GM19397 (cell line): ENCODE results near the gene RNU6-9.

Experiments
- ATAC-seq: cut with Tn5 transposase; IDR thresholded peaks from one replicate; pipeline ENCODE4 v1.9.1; 2021; ENCODE audit warnings: mild to moderate bottlenecking, moderate library complexity; ENCODE audit not compliant: unreplicated experiment

The RNU6-9 gene

DNA sequence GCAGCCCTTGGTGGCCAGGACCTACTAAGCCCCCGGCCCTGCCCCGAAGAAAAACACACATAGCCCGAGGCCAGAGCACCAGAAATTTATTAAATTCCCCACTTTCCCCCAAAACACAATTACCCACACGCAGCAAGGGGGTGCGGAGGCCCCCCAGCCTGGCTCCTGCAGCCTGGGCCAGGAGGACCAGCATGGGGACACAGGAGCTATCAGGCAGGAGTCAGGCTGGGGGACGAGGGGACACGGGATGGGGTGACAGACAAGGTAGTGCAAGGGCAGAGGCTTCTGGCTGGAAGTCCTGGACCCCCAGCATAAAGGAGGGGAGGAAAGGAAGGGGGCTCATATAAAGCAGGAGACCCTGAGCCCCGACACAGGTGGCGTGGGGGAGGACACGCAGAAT is 3.1 kb downstream of the RNU6-9 start:
- no peak for ATAC-seq

DNA sequence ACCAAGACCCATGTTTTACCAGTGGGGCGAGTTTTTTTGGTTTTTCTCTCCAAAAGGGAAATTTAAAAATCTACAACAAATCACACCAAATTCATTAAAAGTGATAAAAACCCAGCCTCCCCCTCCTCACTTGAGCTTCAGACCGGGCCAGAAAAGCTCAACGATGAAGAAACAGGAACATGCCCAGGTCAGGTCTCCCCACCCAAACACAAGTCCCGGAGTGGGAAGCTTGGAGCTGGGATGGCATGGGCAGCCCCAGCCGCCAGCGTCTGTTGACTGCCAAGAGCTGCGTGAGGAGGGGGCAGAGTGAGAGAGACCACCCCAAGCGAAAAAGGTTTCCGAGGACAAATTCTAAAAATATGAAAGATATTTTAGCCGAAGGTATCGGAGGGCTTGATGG is 3.7 kb downstream of the RNU6-9 start:
- ATAC-seq, result no peak

DNA sequence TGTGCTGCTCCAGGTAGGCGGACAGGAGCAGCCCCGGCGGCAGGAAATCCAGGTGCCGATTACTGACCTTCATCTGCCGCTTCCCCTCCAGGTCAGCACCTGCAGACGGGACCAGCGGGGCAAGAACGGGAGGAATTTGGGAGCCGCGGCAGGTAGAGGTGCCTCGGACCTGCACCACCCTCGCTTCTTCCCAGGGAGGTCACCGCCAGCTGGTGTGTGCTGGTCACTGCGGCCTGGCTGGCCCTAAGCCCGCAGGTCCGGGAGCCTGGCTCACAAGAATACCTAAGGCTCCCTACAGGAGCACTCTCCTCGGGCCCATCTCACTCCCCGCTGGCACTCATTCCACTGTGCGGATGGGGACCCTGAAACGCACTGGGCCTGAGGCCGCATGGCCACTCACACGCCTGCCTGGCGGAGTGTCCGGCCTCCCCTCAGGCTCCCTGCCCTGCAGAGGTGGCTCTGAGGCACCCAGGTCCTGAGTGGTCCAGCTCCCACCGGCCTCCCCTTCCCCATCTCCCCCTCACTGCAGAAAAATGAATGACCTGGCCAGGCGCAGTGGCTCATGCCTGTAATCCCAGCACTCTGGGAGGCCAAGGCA is 4.3 kb downstream of the RNU6-9 start:
- ATAC-seq, result no peak

DNA sequence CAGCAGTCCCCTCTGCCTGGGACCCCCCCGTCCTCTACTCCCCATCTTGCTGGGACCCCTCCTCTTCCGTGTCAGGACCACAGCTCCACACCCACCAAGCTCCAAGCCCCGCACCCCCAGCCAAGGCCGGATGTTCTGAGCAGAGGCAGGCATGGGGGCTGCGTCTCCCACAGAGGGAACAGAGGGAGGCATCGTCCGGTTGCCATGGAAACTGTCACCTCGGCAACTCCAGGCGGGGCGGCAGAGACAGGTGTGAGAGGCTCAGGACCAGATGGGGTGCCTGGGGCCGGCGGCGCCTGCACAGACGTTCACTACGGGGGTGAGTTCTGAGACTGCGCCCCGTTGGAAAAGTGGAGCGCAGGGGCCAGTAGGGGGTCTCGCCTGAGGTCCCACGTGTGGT is 5.4 kb downstream of the RNU6-9 start:
- no peak for ATAC-seq

DNA sequence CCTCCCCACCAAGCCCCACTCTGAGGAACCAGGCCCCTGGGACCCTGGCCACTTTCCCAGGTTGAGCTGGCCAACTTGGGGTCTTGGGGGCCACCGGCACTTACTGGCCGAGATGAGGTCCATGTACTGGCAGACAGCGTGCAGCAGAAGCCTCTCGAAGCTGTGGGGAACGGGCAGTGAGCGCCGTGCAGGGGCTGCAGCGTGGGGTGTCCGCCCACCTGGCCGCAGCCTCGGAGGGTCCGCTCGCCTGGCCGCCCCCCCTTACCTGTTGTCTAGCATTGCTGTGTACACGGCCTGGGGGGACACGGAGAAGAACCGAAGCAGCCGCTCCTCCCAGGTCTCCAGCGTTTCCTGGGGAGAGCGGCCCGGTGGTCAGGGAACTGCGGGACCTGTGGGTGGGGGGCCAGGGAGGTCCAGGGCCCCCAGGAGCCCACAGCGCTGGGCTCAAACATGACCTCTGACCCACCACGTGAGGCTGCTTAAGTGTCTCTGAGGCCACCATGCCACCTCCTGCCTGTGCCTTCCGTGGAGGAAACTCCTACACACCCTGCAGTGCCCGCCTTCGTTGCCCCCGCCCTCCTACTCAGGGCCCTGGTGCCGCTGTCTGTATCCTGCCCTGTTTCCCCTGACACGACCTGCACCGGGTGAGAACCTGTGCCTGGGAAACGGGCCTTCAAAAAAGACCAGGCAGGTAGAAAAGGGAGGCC is 6.2 kb downstream of the RNU6-9 start:
- no peak for ATAC-seq

DNA sequence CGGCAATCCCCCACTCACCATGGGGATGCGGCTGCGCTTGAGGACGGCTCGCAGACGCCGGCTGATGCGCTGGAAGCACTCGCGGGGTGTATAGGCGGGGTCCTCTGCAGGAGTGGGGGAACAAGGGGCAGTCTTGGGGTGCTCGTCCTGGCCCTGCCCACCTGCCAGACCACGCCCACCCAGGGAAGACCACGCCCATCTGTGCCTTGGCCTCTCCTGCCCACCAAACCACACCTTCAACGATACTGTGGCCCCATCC is 6.7 kb downstream of the RNU6-9 start:
- no peak for ATAC-seq

DNA sequence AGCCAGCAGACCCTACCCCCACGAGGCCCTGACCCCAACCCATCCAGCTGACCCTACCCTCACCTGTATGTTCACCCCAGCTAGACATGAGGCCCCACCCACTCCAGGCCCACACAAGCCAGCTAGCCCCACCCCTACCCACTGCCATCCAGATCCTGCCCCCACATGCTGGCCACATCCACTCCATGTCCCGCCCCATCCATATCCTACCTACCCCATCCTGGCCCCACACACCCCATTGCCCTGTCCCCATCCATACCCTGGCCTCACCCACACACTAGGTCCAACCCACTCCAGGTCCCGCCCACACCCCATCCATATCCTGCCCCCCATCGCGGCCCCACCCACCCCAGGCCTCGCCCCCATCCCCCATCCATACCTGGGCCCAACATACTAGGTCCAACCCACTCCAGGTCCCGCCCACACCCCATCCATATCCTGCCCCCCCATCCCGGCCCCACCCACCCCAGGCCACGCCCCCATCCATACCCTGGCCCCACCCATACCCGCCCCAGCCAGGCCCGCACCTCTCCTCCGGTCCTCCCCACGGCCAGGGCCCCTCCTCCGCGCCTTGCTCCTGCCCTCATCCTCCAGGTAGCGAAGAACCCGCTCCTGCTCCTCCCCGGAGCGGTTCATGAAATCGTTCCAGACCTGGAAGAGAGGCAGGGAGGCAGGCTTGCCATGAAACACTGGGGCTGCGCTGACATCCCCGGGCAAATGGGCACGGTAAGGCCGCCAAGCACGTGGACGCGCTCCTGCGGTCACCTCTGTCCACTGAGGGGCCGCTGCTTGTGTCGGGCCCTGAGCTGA is 7.2 kb downstream of the RNU6-9 start:
- ATAC-seq, result no peak

DNA sequence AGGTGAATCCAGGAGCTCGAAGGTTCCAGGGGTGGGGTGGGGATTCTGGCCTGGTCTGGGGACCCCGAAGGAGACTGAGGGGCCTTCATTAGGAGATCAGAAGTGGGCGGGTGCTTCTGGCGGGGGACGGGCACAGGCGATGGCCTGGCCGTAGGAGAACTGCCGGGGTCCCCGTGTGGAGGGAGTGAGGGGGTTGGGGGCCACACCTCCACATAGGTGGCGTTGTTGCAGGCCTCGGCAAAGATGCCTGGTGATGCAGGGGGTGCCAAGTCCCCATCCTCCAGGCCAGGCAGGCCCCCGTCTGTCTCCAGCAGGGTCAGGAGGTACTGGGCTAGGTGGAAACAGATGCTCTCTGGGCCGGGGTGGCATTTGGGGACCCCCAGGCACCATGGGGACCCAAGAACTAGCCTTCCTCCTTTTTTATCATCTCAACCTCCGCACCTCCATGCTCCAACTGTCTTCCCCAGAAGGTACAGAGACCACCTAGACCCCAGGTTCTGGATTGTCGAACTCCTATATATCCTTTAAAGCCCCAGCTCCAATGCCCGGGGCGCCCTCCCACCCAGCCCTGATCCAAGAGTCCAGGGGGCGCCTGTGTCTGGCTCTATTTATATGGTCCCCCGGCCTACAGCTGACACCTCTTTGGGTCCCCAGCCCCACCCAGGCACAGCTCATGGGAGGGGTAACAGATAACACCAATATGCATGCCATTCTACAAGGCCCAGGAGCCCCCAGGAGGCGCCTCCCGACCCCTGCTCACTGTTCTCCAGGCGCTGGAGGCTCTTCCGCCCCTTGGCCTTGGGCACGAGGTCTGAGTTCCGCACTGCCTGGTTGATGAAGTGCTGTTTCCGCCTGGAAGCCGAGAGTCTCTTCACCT is 8.2 kb downstream of the RNU6-9 start:
- ATAC-seq, result no peak

DNA sequence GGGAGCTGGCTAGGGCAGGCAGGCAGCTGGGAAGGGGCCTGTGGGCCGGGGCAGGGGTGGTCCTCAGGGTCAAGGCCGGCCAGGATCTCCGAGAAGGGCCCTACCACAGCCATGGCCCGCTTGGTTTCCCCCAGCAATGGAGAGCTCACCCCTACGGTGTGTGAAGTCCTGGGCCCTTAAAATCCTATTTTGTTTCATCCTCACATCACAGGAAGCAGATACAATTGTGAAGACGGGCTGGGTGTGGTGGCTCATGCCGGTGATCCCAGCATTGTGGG is 8.7 kb downstream of the RNU6-9 start:
- ATAC-seq, result no peak

DNA sequence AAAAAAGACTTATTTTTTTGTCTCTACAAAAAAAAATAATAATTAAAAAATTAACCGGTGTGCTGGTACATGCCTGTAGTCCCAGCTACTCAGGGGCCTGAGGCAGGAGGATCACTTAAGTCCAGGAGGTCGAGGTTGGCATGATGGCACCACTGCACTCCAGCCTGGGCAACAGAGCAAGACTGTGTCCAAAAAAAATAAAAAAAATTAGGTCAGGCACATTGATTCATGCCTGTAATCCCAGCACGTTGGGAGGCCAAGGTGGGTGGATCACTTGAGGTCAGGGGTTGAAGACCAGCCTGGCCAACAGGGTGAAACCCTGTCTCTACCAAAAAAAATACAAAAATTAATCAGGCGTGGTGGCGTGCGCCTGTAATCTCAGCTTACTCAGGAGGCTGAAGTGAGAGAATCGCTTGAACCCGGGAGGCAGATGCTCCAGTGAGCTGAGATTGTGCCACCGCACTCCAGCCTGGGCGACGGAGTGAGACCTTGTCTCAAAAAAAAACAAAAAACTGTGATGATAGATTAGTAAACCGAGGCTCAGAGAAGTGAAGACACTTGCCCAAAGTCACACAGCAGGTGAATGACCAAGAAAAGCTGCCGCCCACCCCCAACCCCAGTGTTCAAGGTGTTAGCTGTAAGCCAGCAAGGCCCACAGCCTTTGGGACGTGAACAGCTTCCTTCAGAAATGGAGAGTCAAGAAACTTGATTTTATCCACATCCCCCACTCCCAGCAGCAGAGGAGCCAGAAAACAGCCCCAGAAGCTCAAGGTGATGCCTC is 9.4 kb downstream of the RNU6-9 start:
- ATAC-seq, result no peak

DNA sequence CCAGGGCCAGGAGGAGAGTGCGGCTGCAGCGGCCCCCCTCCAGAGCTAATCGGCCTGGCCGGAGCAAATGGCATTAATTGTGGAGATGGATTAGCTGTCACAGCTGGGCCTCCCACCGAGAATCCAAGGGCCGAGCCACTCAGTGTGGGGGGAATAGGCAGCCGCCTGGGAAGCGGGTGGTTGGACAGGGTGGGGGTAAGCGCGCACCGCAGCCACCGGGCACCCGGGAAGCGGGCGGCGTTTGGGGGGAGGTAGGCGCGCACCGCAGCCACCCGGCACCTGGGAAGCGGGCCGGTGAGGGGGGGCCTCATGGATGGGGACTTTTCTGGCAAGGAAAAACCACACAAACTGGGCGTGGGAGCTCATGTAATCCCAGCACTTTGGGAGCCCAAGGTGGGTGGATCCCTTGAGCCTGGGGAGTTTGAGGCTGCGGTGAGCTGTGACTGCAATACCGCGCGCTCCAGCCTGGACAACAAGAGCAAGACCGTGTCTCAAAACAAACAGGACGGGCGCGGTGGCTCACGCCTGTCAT is 10.0 kb downstream of the RNU6-9 start:
- no peak for ATAC-seq

DNA sequence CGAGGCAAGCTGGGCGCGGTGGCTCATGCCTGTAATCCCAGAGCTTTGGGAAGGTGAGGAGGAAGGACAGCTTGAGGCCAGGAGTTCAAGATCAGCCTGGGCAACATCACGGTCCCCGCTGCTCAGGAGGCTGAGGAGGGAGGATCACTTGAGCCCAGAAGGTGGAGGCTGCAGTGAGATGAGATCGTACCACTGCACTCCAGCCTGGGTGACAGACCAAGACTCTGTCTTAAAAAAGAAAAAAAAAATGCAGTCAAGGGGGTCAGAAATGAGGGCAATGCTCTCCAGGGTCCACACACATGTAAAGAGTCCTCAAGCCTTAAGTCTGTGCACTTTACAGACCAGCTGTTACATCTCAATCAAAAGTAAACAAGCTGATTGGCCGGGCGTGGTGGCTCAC is 11.3 kb downstream of the RNU6-9 start:
- ATAC-seq, result no peak

DNA sequence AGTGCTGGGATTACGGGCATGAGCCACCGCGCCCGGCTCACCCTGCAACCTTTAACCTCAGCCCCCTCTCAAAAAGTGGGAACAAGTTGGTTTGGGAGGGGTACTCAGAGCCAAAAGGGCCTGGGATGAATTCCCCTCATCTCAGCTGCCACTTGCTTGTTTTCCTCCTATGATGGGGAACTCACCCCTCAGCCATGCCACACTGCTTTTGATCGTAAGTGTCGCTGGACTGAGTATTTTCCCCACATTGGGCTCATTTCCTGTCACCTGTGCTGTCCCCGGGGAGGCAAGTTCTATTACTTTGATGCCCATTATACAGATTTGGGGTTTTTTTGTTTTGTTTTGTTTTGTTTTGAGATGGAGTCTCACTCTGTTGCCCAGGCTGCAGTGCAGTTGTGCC is 13.2 kb downstream of the RNU6-9 start:
- no peak for ATAC-seq

DNA sequence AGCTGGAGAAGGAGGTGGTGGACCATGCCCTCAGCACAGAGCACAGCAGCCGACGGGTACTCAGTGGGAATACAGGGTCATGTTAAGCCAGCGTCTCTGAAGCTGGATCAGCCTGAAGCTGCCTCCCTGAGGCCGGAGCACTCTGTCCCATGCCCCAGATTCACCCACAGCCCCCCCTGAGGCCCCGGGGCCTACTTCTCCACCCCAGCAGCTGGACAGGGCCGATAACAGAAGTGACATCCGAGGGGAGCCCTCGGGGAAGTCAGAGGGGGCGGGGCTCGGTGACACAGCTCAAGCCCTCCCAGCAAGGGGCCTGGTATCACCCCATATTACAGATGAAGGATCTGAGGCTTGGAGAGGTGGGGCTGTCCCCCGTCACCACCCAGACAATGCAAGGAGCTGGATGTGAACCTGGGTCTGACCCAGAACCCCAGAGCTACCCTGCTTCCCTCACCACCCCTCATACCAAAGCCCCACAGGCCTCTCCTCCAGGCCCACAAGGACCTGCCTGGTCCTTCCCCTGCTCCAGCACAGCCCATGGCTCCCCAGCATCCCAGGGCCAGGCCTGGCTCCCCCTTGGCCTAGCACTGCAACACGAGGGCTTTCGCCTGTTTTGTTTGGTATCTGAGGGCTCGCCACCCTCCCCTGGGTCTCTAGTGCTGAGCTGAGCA is 14.0 kb downstream of the RNU6-9 start:
- ATAC-seq, result no peak

DNA sequence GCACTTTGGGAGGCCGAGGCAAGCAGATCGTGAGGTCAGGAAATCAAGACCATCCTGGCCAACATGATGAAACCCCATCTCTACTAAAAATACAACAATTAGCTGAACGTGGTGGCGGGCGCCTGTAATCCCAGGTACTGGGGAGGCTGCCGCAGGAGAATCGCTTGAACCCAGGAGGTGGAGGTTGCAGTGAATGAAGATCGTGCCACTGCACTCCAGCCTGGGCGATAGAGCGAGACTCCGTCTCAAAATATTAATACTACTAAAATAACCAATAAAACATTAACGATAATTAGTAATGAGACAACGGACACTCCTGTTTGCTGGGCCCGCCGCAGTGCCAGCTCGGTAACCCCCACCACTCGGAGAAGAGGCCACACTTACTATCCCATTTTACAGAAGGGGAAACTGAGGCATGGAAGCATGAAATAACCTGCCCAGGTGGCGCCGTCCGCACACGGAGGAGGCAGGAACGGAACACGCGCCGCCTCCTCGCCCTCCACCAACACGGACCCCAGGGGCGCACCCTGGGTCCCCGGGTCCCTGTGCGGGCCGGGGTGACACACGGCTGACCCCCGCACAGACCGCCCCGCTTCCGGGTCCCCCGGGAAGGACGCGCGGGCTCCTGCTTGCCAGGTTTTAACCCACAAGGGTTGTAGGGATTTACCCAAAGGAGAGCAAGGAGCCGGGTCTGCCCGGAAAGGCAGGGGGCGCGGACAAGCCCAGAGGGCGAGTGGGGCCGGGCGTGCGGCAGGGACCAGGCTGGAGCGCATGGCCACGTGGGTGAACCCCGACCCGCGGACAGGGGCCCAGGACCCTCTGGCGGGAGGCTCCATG is 18.1 kb downstream of the RNU6-9 start:
- no peak for ATAC-seq

DNA sequence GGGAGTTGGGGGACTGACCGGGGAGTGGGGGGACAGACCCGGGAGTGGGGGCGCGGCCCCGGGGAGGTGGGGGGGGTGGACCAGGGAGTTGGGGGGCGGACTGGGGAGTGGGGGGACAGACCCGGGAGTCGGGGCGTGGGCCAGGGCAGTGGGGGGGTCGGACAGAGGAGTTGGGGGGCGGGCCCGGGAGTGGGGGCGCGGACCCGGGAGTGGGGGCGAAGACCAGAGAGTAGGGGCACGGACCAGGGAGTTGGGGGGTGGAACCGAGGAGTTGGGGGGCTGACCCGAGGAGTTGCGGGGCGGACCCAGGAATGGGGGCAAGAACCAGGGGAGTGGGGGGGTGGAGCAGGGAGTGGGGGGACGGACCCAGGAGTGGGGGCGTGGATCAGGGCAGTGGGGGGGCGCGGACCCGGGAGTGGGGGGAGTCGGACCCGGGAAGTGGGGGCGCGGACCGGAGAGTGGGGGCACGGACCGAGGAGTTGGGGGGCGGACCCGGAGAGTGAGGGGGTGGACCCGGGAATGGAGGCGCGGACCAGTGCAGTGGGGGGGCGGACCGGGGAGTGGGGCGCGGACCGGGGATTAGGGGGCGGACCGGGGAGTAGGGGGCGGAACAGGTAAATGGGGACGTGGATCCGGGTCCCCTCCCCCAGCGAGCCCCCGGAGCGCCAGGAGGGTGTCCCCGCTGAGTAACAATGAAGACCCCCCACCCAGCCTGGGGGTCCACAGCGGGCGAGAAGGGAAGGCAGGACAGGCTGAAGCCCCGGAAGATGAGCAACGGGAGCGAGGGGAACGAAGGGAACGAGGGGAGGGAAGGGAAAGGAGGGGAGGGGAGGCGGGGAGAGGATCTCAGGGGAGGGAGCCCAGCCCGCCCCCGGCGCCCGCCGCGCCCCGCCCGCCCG is 19.1 kb downstream of the RNU6-9 start:
- peak; percentile 16 for ATAC-seq

DNA sequence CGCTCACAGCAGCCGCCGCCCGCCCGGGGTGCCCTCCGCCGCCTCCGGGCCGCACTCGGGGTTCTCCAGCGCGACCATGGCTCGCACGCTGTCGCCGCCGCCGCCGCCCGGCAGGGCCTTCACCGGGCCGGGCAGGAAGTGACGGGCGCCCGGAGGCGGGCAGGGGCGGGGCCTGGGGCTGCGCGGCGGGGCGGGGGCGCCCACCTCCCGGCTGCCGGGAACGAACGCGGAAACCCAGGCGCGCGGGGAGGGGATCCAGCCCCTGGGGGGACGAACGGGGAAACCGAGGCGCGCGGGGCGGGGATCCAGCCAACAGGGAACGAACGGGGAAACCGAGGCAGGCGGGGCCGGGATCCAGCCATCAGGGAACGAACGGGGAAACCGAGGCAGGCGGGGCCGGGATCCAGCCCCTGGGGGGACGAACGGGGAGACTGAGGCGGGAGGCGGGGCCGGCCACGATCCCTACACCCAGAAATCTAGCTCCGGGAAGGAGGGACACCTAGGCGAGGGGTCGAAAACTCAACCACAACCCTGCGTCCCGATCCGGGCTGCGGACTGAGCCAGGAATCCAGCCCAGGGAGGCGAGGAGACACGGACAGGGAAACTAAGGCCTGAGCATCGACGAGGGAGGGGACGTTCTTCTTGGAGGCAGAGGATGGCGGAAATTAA is 19.9 kb downstream of the RNU6-9 start, which contains the start of gene R3HDM4:
Gene R3HDM4 (minus strand): TSS at position 140 of the 669 bp plus-strand sequence. CDS start 62 bp downstream, at position 78.
- ATAC-seq, result peak; percentile 59
